Measurements from ENCODE around the gene CDH4. TPM values are rescaled to one million over a fixed set of nuclear protein-coding genes. Genes with fewer than 3 reads are reported as not detected.

CDH4 gene
- total RNA-seq, 1 experiment from 2014 or later: 25.0 TPM

DNA sequence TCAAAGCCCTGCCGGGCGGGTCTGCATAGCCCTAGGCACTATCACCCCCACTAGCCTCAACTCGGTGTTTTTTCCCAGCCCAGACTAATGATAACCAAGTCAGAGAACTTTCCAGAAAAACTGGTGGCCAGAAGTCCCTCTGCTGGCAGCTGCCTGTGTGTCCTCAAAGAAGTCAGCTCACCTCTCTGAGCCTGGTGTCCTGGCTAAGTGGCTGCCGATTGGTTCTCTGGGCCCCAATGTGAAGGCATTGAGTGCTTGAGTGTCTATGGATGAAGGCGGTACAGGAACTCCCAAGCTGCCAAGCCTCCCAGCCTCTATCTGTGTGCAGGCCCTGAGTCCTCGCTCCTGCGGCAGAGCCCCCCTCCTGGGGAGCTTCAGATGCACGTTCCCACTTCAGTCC lies 458.0 kb downstream of the CDH4 start:
- Mint-ChIP-seq H3K9me3 (ENCODE audit: unreplicated experiment) (no peaks in the 10 kb centered on the region), H3K4me1 (ENCODE audit: insufficient read depth, unreplicated experiment) (no peaks in the 10 kb centered on the region), H3K4me3 (ENCODE audit: unreplicated experiment) (no peak overlapping the region), H3K27me3 (ENCODE audit: insufficient read depth, unreplicated experiment) (no peaks in the 10 kb centered on the region), H3K36me3 (ENCODE audit: insufficient read depth, unreplicated experiment) (no peaks in the 10 kb centered on the region), H3K27ac (ENCODE audit: low read depth, unreplicated experiment) (no peak overlapping the region)
- DNase-seq (ENCODE audit: unreplicated experiment): no peak
- no TSS peak for BruUV-seq (replicated peaks)
- ChIA-PET POLR2A (no interaction called here), CTCF (interaction anchor here (0.6 kb wide), 1 partner anchor 201 kb away, joined by 3 read pairs; no protein-coding TSS in a partner anchor)
- intact Hi-C loops (cut with micrococcal nuclease): no loop called here
- TF ChIP-seq, protein P1, sequence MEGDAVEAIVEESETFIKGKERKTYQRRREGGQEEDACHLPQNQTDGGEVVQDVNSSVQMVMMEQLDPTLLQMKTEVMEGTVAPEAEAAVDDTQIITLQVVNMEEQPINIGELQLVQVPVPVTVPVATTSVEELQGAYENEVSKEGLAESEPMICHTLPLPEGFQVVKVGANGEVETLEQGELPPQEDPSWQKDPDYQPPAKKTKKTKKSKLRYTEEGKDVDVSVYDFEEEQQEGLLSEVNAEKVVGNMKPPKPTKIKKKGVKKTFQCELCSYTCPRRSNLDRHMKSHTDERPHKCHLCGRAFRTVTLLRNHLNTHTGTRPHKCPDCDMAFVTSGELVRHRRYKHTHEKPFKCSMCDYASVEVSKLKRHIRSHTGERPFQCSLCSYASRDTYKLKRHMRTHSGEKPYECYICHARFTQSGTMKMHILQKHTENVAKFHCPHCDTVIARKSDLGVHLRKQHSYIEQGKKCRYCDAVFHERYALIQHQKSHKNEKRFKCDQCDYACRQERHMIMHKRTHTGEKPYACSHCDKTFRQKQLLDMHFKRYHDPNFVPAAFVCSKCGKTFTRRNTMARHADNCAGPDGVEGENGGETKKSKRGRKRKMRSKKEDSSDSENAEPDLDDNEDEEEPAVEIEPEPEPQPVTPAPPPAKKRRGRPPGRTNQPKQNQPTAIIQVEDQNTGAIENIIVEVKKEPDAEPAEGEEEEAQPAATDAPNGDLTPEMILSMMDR (IDR thresholded peaks at IDR 0.05; ENCODE audit: unreplicated experiment): no peak

DNA sequence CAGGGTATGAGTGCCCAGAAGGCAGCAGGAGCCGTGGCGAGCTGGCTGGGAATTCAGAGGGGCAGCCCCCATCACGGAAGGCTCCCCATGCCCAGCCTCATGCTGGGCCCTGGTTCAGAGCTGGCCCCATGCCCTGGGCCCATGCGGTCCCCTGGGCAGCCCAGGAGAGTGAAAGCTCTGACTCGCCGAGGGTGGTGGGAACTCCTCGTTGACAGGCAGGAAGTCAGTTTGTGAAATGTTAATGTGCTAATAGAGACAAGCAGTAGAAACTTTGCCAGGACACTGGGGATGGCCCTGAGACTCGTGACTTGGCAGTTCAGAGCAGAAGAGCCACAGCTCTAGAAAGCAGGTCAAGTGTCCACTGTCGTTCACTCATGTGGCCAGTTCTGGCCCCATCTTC lies 460.6 kb downstream of the CDH4 start:
- Mint-ChIP-seq H3K27me3 (ENCODE audit: insufficient read depth, unreplicated experiment) (no peaks in the 10 kb centered on the region), H3K9me3 (ENCODE audit: unreplicated experiment) (no peaks in the 10 kb centered on the region), H3K36me3 (ENCODE audit: insufficient read depth, unreplicated experiment) (no peaks in the 10 kb centered on the region), H3K4me3 (ENCODE audit: unreplicated experiment) (no peak overlapping the region), H3K27ac (ENCODE audit: low read depth, unreplicated experiment) (no peak overlapping the region), H3K4me1 (ENCODE audit: insufficient read depth, unreplicated experiment) (no peaks in the 10 kb centered on the region)
- intact Hi-C loops (cut with micrococcal nuclease): no loop called here
- TF ChIP-seq, protein P1 (IDR thresholded peaks at IDR 0.05; ENCODE audit: unreplicated experiment): no peak
- DNase-seq (ENCODE audit: unreplicated experiment): no peak
- CTCF ChIA-PET: interaction anchor here (0.9 kb wide), 1 partner anchor 174 kb away, joined by 3 read pairs; no protein-coding TSS in a partner anchor
- POLR2A ChIA-PET: no interaction called here
- BruUV-seq (replicated peaks): no TSS peak

DNA sequence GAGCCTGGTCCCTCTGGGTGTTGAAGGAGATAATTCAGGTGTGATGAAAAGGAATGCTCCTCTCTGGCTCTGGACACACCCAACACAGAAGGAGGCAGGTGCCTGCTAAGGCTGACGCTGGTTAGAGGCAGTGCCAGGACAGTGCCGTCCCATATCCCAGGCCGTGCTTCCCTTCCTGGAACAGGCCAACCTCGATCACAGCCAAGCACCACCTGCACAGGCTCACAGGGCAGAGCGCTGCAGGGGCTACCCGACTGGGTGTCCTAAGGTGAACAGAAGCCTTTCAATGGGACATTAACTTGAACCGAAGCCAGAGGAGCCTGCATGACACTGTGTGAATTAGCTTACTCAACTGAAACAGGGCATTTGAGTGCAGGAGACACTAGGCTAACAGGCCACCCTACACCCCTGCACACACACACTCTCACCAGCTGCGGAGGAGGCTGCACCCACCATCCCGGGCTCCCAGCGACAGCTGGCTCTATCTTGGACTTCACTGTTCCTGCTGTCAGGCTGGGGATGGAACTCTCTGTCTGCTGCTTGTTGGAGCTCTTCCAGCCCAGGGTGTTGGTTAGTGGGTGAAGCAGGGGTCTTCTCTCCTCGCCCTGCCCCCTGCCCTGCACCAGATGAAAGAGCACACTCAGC lies 466.4 kb downstream of the CDH4 start:
- H3K27ac Mint-ChIP-seq (ENCODE audit: low read depth, unreplicated experiment): no peak overlapping the region
- H3K27me3 Mint-ChIP-seq (ENCODE audit: insufficient read depth, unreplicated experiment): no peaks in the 10 kb centered on the region
- no peak for DNase-seq (ENCODE audit: unreplicated experiment)
- no peaks in the 10 kb centered on the region for H3K9me3 Mint-ChIP-seq (ENCODE audit: unreplicated experiment)
- TF ChIP-seq, protein P1 (IDR thresholded peaks at IDR 0.05; ENCODE audit: unreplicated experiment): no peak
- intact Hi-C loops (cut with micrococcal nuclease): no loop called here
- no TSS peak for BruUV-seq (replicated peaks)
- H3K4me1 Mint-ChIP-seq (ENCODE audit: insufficient read depth, unreplicated experiment): no peaks in the 10 kb centered on the region
- ChIA-PET CTCF (no interaction called here), POLR2A (no interaction called here)
- no peaks in the 10 kb centered on the region for H3K36me3 Mint-ChIP-seq (ENCODE audit: insufficient read depth, unreplicated experiment)
- H3K4me3 Mint-ChIP-seq (ENCODE audit: unreplicated experiment): no peak overlapping the region

DNA sequence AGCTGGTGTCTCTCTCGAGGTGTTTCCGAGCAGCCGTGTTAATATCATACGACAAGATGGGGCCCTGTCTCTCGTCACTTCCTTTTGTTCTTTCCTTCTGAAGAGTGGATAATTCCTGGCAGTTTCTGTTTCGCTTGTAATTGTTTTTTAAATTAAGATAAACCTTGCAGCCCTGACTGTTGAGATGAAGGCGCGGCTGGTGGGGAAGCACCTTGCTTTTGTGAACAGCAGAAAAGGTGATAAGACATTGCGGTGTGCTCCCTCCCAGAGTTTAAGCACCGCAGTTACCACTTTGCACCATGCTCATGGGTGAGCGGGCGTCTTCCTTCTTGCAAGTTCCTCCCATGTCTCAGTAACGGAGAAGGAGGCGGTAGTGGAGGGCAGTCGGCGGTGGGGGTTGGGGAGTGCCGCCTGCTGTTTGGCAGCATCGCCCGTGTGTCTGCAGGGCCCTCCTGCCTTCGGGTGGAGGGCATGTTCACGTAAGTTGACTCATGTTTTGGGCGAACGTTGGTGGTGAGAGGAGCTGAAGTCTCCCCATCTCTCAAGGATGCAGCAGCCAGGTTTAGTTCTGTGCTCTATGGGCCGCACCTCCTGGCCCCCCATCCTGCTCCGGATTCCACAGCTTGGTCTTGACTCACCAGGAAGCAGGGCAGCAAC lies 467.8 kb downstream of the CDH4 start:
- Mint-ChIP-seq H3K9me3 (ENCODE audit: unreplicated experiment) (no peaks in the 10 kb centered on the region), H3K4me3 (ENCODE audit: unreplicated experiment) (no peak overlapping the region), H3K27ac (ENCODE audit: low read depth, unreplicated experiment) (no peak overlapping the region), H3K27me3 (ENCODE audit: insufficient read depth, unreplicated experiment) (no peaks in the 10 kb centered on the region), H3K4me1 (ENCODE audit: insufficient read depth, unreplicated experiment) (no peaks in the 10 kb centered on the region), H3K36me3 (ENCODE audit: insufficient read depth, unreplicated experiment) (no peaks in the 10 kb centered on the region)
- DNase-seq (ENCODE audit: unreplicated experiment): no peak
- TF ChIP-seq, protein P1 (IDR thresholded peaks at IDR 0.05; ENCODE audit: unreplicated experiment): no peak
- intact Hi-C loops (cut with micrococcal nuclease): no loop called here
- ChIA-PET CTCF (no interaction called here), POLR2A (no interaction called here)
- BruUV-seq (replicated peaks): no TSS peak

All from MCF 10A (cell line).